Lower leg skin (tissue), 3 donors: ENCODE measurements around the gene FLG2.

Source experiments
- POLR2A ChIP-seq, 2 donors: fragments of 450-650 bp; IDR thresholded peaks; one replicate each; pipeline ENCODE4 v1.6.1; 2016 to 2017; ENCODE audit warnings: antibody characterized with exemption in 2 of 2, mild to moderate bottlenecking in 1 of 2, moderate library complexity in 1 of 2
- TF ChIP-seq, protein P1 (sequence below), 3 donors: fragments of 450-650 bp; IDR thresholded peaks; one replicate each; pipeline ENCODE4 v1.5.1; 2016; ENCODE audit warnings: antibody characterized with exemption in 3 of 3, mild to moderate bottlenecking in 3 of 3, moderate library complexity in 2 of 3

DNA sequence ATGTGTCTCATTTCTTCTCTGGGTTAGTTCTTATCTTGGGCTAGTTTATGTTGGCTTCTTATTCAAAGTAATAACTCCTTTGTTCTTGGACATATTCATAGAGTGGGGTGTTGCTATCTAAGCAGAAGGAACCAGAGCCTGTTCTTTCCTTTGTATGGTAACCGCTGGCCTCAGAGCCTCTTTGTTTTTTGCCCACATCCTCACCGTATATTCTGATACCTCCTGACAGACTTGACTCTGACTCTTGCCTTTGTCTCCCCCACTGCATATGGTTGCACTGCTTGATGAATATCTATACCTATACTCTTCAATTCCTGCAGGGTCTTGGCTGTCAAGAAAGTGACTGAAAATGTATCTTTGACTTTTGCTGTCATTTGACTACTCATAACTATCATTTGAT is 10.2 kb downstream of the FLG2 start:
- TF ChIP-seq, protein P1, sequence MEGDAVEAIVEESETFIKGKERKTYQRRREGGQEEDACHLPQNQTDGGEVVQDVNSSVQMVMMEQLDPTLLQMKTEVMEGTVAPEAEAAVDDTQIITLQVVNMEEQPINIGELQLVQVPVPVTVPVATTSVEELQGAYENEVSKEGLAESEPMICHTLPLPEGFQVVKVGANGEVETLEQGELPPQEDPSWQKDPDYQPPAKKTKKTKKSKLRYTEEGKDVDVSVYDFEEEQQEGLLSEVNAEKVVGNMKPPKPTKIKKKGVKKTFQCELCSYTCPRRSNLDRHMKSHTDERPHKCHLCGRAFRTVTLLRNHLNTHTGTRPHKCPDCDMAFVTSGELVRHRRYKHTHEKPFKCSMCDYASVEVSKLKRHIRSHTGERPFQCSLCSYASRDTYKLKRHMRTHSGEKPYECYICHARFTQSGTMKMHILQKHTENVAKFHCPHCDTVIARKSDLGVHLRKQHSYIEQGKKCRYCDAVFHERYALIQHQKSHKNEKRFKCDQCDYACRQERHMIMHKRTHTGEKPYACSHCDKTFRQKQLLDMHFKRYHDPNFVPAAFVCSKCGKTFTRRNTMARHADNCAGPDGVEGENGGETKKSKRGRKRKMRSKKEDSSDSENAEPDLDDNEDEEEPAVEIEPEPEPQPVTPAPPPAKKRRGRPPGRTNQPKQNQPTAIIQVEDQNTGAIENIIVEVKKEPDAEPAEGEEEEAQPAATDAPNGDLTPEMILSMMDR (IDR thresholded peaks at IDR 0.05) = no peak
- no peak for TF ChIP-seq POLR2A (IDR thresholded peaks at IDR 0.05)
